ENCODE results near the gene DCDC2B. TPM values are rescaled to one million over a fixed set of nuclear protein-coding genes. Genes with fewer than 3 reads are reported as not detected.

Gene DCDC2B
- total RNA-seq, 2 donors from 2014 or later, result not detected

GRCh38 chr1:32220746-32221580 lies 12.1 kb downstream of the DCDC2B start:
- intact Hi-C loops (cut with DNase I), result no loop called here
- DNase-seq, result no peak
- ATAC-seq, result no peak

- ATAC-seq, result no peak
- DNase-seq, result no peak
- intact Hi-C loops (cut with DNase I), result no loop called here
These were observed 12.7 kb downstream of the DCDC2B start for GRCh38 chr1:32221581-32221979.

- DNase-seq (peak; percentile 94), ATAC-seq (peak; percentile 97)
- intact Hi-C loops (cut with DNase I), result no loop called here
These were observed 13.3 kb downstream of the DCDC2B start, which contains the start of the genes EIF3I and TMEM234 for GRCh38 chr1:32221980-32222755. Gene EIF3I, plus strand, starts transcription at chr1:32222407. Its CDS starts 35 bp downstream, at chr1:32222442. Gene TMEM234, minus strand, starts transcription at chr1:32222353. Its CDS starts 31 bp downstream, at chr1:32222322.

GRCh38 chr1:32223683-32224082 lies 14.8 kb downstream of the DCDC2B start:
- DNase-seq (no peak), ATAC-seq (no peak)
- intact Hi-C loops (cut with DNase I), result no loop called here

DNA sequence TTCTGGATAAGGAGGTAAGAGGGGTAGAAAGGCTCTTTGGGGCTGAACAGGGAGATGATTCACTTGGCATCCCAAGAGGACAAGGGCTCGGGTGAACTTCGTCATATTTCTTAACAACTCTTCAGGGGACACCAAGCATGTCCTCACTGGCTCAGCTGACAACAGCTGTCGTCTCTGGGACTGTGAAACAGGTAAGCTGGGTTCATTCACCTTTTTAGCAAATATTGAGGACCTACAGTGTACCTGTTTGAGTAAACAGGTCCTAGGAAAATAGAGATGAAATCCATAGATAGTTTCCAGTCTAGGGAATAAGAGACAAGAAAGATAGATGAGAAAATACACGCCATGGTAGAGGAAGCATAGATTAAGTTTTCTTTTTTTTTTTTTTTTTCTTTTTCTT lies 15.4 kb downstream of the DCDC2B start:
- DNase-seq (no peak), ATAC-seq (no peak)
- intact Hi-C loops (cut with DNase I), result no loop called here

DNA sequence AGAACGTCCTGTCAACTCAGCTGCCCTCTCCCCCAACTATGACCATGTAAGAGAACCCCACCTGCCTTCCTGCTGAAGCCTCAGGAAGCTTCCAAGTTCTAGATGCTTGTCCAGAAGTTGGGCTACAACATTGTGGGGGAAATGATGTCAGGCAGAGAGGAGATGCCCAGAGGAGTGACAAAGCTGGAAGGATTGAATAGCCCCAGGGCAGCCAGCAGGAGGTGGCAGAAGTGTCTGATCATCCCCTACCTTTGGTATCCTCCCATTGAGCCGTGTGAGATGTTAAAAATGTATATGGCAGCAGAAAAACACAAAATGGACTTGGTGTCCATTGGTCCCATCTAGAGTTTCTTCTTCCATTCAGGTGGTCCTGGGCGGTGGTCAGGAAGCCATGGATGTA lies 19.9 kb downstream of the DCDC2B start:
- intact Hi-C loops (cut with DNase I), result no loop called here
- ATAC-seq (no peak), DNase-seq (no peak)

GRCh38 chr1:32231843-32232432 lies 23.0 kb downstream of the DCDC2B start:
- DNase-seq, result no peak
- no peak for ATAC-seq
- intact Hi-C loops (cut with DNase I), result no loop called here

DNA sequence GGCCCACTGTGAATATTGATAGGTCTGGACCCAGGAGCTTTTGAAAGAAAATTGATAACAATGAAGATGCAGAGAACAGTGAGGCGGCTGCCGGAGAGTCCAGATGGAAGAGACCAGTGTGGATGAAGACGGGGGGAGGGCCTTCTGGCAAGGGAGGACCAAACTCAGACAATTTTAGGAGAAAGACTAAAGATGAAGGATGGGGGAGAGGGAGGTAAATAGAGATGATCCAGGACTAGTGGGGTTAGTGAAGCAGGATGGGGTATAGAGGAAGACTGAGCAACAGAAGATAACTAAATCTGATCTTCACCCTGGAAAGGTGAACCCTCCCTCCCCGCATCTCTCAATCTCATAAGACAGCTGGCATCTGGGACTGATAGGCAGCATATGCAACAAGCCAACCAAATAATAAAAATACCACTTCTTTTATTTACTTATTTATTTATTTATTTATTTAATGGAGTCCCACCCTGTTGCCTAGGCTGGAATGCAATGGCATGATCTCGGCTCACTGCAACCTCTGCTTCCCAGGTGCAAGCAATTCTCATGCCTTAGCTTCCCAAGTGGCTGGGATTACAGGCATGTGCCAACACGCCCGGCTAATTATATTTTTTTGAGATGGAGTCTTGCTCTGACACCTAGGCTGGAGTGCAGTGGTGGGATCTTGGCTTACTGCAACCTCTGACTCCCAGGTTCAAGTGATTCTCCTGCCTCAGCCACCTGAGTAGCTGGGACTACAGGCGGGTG lies 23.8 kb downstream of the DCDC2B start:
- ATAC-seq, result no peak
- intact Hi-C loops (cut with DNase I), result no loop called here
- DNase-seq, result no peak

DNA sequence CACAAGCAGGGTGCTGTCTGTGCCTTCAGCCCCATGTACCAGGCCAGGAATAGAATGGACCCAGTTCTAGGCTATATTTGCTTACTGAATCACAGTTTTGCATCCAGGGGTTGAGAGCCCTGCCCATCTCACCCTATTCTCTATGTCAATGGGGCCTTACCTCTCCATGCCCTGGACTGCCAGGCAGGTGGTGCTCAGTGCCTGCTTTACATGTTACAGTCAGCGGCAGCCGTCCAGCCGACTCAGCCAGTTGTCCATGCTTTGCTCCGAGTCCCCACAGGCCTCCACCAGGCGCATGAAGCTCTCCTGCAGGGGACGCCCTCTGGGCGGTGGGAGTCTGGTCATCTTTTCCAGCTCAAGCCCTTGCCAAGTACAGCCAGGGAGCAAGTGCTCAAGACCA lies 25.9 kb downstream of the DCDC2B start:
- ATAC-seq, result no peak

DNA sequence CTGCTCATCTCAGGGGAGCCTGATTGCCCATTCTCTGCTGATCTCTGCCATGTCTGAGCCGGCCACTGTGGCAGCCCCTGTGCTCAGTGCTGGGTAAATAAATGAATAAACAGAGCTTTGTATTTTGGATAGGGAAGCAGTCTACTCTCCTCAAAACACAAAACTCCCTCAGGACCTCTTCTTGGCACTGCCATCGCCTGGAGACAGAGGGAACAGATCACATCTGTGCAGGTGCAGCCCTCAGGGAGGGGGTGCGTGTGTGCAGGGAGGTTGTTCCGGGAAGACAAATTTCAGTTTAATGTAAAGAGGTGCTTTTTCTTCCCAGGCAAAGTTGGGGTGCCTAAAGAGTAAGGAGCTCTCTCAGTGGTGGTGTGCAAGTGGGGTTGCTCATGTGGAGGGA lies 30.4 kb downstream of the DCDC2B start:
- DNase-seq, result no peak
- intact Hi-C loops (cut with DNase I), result no loop called here
- ATAC-seq, result no peak

More for the DNA sequence above, 25.9 kb downstream of the DCDC2B start:
- no peak for DNase-seq
- intact Hi-C loops (cut with DNase I), result no loop called here

DNA sequence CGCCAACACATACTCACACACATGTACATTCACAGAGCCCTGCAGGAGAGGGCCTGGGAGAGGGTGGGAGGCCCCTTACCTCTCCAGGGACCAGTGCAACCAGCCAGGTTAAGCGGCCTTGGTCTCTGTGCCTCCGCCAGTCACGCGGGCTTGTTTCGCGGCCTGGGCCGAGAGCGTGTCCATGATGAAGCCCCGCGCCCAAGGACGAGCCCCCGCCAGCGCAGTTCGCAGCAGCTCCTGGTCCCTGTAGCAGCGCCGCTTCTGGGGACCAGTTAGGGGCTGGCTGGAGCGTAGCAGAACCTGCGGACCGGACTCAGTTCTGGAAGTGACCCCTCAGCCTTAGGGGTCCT lies 30.9 kb downstream of the DCDC2B start:
- intact Hi-C loops (cut with DNase I), result loop anchor here in 1 of 2 donors (10.0 kb wide), 1 partner anchor 55 kb away; the partner anchor contains the start of gene HDAC1
- no peak for DNase-seq
- peak in 1 of 2 donors; percentile 3 for ATAC-seq

- intact Hi-C loops (cut with DNase I), result loop anchor here in 1 of 2 donors (10.0 kb wide), 1 partner anchor 54 kb away; the partner anchor contains the start of gene HDAC1
- ATAC-seq (peak; percentile 86 to 87), DNase-seq (peak; percentile 77)
These were observed 31.5 kb downstream of the DCDC2B start for GRCh38 chr1:32240140-32240951.

DNA sequence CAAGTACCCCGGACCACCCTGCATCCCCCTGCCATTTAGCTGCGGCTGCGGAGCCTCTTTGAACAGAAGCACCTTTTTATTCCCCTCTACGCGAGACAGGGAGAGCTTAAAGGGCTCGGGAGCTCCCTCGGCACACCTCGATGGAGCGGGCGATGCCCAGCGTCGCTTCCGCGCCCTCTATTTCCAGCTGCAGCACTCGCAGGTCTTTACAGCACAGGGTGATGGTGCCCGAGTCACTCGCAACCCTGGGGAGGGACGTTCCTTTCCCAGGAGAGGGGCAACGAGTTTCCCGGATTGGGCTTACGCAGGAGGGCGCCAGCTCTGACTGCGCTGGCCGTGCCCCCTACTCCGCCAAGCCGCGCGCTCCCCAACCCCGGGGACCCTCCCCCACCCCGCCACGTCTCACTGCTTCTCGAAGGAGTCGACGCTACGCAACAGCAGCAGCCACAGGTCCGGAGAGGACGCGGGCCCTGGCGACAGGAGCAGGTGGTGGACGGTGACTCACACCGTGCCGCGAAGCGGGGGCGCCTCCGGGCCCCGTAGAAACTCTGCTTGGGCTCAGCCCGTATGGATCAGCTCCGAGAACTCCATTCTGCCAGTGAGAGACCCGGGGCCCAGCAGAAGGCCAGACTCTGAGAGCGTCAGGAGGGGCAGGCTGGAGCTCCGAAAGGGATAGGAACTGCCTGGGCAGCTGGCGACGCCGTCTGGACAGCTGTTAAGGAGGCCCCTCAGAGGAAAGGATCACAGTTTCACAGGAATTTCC lies 32.3 kb downstream of the DCDC2B start:
- ATAC-seq (peak; percentile 69 to 70), DNase-seq (peak; percentile 69)
- intact Hi-C loops (cut with DNase I), result loop anchor here in 1 of 2 donors (10.0 kb wide), 1 partner anchor 54 kb away; the partner anchor contains the start of gene HDAC1

DNA sequence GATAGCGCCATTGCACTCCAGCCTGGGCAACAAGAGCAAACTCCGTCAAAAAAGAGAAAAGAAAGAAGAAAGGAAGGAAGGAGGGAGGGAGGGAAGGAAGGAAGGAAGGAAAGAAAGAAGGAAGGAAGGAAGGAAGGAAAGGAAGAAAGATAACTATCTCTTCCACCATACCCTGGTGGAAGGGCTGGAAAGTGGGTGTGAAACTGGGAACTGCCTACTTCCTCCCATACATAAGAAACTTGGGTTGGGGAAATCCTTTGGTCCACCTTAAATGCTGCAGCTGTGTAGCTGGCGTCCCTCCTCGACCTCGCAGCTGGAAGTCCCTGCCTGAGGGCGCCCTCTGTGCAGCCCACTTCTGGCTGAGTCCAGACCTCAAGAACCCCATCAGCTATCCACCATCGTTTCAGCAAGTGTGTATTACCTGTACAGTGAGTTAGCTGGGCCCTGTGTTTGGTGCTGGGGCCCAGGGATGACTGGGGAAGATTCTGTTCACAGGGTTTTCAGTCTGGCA lies 33.5 kb downstream of the DCDC2B start:
- intact Hi-C loops (cut with DNase I), result loop anchor here in 1 of 2 donors (10.0 kb wide), 1 partner anchor 52 kb away; the partner anchor contains the start of gene HDAC1
- peak; percentile 46 for DNase-seq
- peak in 1 of 2 donors; percentile 7 for ATAC-seq

DNA sequence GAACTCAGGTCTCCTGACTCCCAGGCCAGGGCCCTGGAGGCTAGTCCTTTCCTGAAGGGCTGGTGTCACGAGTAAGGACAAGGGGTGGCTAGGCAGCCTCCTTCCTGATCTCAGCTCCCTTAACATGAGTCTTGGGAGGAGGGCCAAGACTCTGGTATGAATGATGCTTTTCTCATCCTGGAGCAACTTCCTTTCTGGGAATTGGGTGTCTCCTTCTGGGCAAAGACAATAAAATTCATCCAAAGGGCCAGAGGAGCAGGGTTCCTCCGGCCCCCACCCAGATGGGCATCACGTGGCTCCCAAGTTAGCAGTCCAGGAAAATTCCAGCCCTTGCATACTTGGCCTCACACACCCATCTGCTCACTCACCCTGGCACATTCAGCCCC lies 38.0 kb downstream of the DCDC2B start, which contains the start of gene FAM167B:
Gene FAM167B, plus strand, starts transcription at position 335 of the 386 bp plus-strand sequence. CDS start 200 bp downstream, outside the sequence.
- DNase-seq (peak; percentile 72), ATAC-seq (peak; percentile 45 to 60)
- intact Hi-C loops (cut with DNase I), result loop anchor here in 1 of 2 donors (10.0 kb wide), 1 partner anchor 48 kb away; the partner anchor contains the start of gene HDAC1

DNA sequence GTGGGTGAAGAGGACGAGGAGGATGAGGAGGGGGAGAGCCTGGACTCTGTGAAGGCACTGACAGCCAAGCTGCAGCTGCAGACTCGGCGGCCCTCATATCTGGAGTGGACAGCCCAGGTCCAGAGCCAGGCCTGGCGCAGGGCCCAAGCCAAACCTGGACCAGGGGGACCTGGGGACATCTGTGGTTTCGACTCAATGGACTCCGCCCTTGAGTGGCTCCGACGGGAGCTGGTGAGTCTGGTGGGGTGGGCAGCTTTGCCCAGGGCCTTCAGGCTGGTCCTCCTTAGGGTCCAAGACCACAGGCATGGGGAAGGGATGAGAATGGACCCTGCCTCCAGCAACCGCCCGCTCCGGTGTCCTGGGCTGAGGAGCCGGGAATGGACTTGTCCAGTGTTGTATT lies 38.6 kb downstream of the DCDC2B start:
- DNase-seq (peak; percentile 38), ATAC-seq (peak in 1 of 2 donors; percentile 16)
- intact Hi-C loops (cut with DNase I), result loop anchor here in 1 of 2 donors (10.0 kb wide), 1 partner anchor 47 kb away; the partner anchor contains the start of gene HDAC1

Measured in left cardiac atrium (tissue), 4 donors.